SKM-1 (cell line): ENCODE results near the gene ELMO1.
A peak's percentile ranks its signal among the peaks of the same experiment; 100 is the strongest.

ENCODE experiments used
- DNase-seq: peaks from one replicate; lab custom pipeline; 2025; ENCODE audit not compliant: unreplicated experiment; lab: John Stamatoyannopoulos, UW

ELMO1 gene

GRCh38 chr7:37410305-37411229 is 38.1 kb downstream of the ELMO1 start:
- peak; percentile 31 for DNase-seq

GRCh38 chr7:37409461-37409860 is 39.2 kb downstream of the ELMO1 start:
- no peak for DNase-seq

GRCh38 chr7:37408291-37409228 is 40.1 kb downstream of the ELMO1 start:
- DNase-seq = no peak

- no peak for DNase-seq
Observed at GRCh38 chr7:37405603-37406122, 43.0 kb downstream of the ELMO1 start.

GRCh38 chr7:37405128-37405527 is 43.5 kb downstream of the ELMO1 start:
- DNase-seq = no peak

GRCh38 chr7:37399876-37400421 is 48.7 kb downstream of the ELMO1 start:
- DNase-seq = no peak

- no peak for DNase-seq
Observed at GRCh38 chr7:37398403-37398802, 50.3 kb downstream of the ELMO1 start.

GRCh38 chr7:37395618-37396259 is 52.9 kb downstream of the ELMO1 start:
- no peak for DNase-seq

- DNase-seq = no peak
Observed at GRCh38 chr7:37394158-37394557, 54.5 kb downstream of the ELMO1 start.

GRCh38 chr7:37393476-37393875 is 55.2 kb downstream of the ELMO1 start:
- DNase-seq = no peak

- DNase-seq = no peak
Observed at GRCh38 chr7:37392673-37393017, 56.0 kb downstream of the ELMO1 start.

- DNase-seq = peak; percentile 29
Observed at GRCh38 chr7:37391791-37392672, 56.6 kb downstream of the ELMO1 start.

GRCh38 chr7:37390114-37390513 is 58.5 kb downstream of the ELMO1 start:
- DNase-seq = peak; percentile 49

- DNase-seq = no peak
Observed at GRCh38 chr7:37388811-37389210, 59.9 kb downstream of the ELMO1 start.

- DNase-seq = peak; percentile 14
Observed at GRCh38 chr7:37385787-37386186, 62.9 kb downstream of the ELMO1 start.

GRCh38 chr7:37382546-37383088 is 66.0 kb downstream of the ELMO1 start:
- DNase-seq = no peak

GRCh38 chr7:37380831-37381230 is 67.8 kb downstream of the ELMO1 start:
- DNase-seq = no peak

GRCh38 chr7:37379546-37380277 is 69.0 kb downstream of the ELMO1 start:
- DNase-seq = no peak

GRCh38 chr7:37377231-37377630 is 71.4 kb downstream of the ELMO1 start:
- no peak for DNase-seq
